ENCODE data around the gene CLDN1. TPM values are rescaled to one million over a fixed set of nuclear protein-coding genes. Genes with fewer than 3 reads are reported as not detected.

The CLDN1 gene
- total RNA-seq, 1 donor from 2014 or later = not detected

DNA sequence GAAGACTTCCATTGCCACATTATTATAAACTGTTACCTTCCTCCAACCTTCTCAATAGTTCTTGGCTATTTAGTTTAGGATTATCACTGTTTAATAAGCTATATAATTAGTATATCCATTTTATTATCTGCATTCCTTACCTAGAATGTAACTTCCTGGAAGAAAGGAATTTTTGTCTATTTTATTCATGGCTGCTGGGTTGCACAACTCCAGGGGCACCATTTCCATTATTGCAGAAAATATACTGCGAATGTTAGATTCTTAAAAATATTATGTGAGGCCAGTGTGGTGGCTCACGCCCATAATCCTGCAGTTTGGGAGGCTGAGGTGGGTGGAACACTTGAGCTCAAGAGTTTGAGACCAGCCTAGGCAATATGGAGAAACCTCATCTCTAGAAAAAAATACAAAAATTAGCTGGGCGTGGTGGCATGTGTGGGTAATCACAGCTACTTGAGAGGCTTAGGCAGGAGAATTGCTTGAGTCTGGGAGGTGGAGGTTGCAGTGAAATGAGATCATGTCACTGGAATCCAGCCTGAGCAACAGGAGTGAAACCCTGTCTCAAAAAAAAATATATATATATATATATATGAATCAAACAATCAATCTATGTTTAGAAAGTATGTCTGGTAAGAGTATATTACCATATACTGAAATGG is 19.9 kb downstream of the CLDN1 start:
- H3K9me3 Mint-ChIP-seq (ENCODE audit: unreplicated experiment) = no peaks in the 10 kb centered on the region
- no peak for DNase-seq
- no peaks in the 10 kb centered on the region for H3K36me3 Mint-ChIP-seq (ENCODE audit: unreplicated experiment)
- H3K27ac Mint-ChIP-seq (ENCODE audit: unreplicated experiment) = no peak overlapping the region
- H3K4me3 Mint-ChIP-seq (ENCODE audit: unreplicated experiment) = no peak overlapping the region
- TF ChIP-seq, protein P1, sequence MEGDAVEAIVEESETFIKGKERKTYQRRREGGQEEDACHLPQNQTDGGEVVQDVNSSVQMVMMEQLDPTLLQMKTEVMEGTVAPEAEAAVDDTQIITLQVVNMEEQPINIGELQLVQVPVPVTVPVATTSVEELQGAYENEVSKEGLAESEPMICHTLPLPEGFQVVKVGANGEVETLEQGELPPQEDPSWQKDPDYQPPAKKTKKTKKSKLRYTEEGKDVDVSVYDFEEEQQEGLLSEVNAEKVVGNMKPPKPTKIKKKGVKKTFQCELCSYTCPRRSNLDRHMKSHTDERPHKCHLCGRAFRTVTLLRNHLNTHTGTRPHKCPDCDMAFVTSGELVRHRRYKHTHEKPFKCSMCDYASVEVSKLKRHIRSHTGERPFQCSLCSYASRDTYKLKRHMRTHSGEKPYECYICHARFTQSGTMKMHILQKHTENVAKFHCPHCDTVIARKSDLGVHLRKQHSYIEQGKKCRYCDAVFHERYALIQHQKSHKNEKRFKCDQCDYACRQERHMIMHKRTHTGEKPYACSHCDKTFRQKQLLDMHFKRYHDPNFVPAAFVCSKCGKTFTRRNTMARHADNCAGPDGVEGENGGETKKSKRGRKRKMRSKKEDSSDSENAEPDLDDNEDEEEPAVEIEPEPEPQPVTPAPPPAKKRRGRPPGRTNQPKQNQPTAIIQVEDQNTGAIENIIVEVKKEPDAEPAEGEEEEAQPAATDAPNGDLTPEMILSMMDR (IDR thresholded peaks at IDR 0.05; ENCODE audit: partially characterized antibody, unreplicated experiment) = no peak
- no peaks in the 10 kb centered on the region for H3K27me3 Mint-ChIP-seq (ENCODE audit: unreplicated experiment)
- H3K4me1 Mint-ChIP-seq (ENCODE audit: low read depth, unreplicated experiment) = no peaks in the 10 kb centered on the region

DNA sequence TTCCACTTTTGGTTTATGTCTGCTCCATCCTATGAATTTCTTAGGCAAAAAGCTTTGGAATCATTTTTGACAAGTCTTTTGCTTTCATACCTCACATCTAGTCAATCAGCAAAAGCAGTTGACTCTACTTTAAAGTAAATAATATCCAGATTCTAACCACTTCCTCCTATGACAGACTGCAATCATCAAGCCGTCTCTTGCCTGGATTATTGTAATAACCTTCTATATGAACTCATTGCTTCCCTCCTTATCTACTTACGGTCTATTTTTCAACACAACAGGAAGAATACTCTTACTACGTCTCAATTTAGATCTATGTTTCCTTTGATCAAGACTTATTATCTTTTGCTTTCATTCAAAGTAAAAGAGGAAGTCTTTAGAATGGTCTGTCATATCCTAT is 20.7 kb downstream of the CLDN1 start:
- Mint-ChIP-seq H3K36me3 (ENCODE audit: unreplicated experiment) (no peaks in the 10 kb centered on the region), H3K4me1 (ENCODE audit: low read depth, unreplicated experiment) (no peaks in the 10 kb centered on the region), H3K27me3 (ENCODE audit: unreplicated experiment) (no peaks in the 10 kb centered on the region), H3K9me3 (ENCODE audit: unreplicated experiment) (no peaks in the 10 kb centered on the region), H3K4me3 (ENCODE audit: unreplicated experiment) (no peak overlapping the region), H3K27ac (ENCODE audit: unreplicated experiment) (no peak overlapping the region)
- TF ChIP-seq, protein P1 (IDR thresholded peaks at IDR 0.05; ENCODE audit: partially characterized antibody, unreplicated experiment) = no peak
- DNase-seq = no peak

DNA sequence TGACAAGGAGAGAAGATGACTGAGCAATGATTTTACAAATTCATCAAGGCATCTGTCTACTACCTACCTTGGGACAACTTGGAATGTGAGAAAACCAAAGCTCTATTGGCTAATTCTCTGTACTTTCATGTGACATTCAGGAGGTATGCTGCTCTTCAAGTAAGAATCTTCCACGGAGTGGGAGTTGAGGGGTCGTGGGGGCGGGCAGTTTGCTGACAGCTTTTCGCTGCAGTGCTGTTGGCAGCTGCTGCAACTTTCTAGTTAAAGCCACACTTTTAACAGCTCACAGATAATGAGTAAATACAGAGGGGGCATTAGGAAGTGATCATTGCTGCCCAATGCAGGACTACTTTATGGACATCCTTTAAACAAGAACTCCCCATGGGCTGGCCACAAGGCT is 22.3 kb downstream of the CLDN1 start:
- Mint-ChIP-seq H3K4me1 (ENCODE audit: low read depth, unreplicated experiment) (no peaks in the 10 kb centered on the region), H3K9me3 (ENCODE audit: unreplicated experiment) (no peaks in the 10 kb centered on the region), H3K27me3 (ENCODE audit: unreplicated experiment) (no peaks in the 10 kb centered on the region), H3K4me3 (ENCODE audit: unreplicated experiment) (no peak overlapping the region), H3K36me3 (ENCODE audit: unreplicated experiment) (no peaks in the 10 kb centered on the region), H3K27ac (ENCODE audit: unreplicated experiment) (no peak overlapping the region)
- no peak for DNase-seq
- TF ChIP-seq, protein P1 (IDR thresholded peaks at IDR 0.05; ENCODE audit: partially characterized antibody, unreplicated experiment) = no peak

DNA sequence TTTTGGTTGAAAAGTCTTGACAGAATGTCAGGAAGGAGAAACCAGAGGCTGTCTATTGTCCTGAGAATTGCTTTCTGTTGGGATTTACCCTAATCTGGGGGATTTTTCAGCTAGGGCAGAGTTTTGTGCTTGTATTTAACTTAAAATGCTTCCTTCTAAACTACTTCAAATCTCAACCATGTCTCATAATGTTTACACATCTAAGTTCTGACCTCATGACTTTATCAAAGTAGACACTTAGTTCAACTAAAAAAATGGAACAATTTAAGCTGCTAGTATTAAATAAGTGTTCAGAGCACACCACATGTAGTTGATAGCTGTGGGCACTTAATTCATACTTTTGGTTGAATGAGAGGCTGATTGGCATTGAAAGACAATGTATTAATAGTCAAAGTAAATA is 28.2 kb downstream of the CLDN1 start:
- Mint-ChIP-seq H3K27ac (ENCODE audit: unreplicated experiment) (no peak overlapping the region), H3K9me3 (ENCODE audit: unreplicated experiment) (no peaks in the 10 kb centered on the region), H3K36me3 (ENCODE audit: unreplicated experiment) (peaks cover 11% of the 10 kb centered on the region), H3K27me3 (ENCODE audit: unreplicated experiment) (no peaks in the 10 kb centered on the region), H3K4me1 (ENCODE audit: low read depth, unreplicated experiment) (no peaks in the 10 kb centered on the region), H3K4me3 (ENCODE audit: unreplicated experiment) (no peak overlapping the region)
- no peak for DNase-seq
- TF ChIP-seq, protein P1 (IDR thresholded peaks at IDR 0.05; ENCODE audit: partially characterized antibody, unreplicated experiment) = no peak

DNA sequence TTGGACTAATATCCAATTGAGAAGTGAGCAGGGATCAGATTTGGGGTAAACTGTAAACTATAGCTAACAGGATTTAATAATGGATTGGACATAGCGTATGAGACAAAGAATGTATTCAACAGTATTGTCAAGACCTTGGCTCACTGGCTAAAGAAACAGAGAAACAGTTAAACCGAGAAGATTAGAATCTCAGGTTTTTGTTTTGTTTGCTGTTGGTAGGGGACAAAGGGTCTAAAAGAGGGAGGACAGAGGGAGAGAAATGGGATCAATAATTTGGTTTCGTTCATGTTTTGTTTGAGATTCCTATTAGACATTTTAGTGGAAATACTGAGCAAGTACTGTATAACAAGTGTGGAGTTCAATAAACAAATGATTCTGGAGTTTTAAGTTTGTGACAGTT is 28.6 kb downstream of the CLDN1 start:
- no peaks in the 10 kb centered on the region for H3K4me1 Mint-ChIP-seq (ENCODE audit: low read depth, unreplicated experiment)
- no peak overlapping the region for H3K4me3 Mint-ChIP-seq (ENCODE audit: unreplicated experiment)
- TF ChIP-seq, protein P1 (IDR thresholded peaks at IDR 0.05; ENCODE audit: partially characterized antibody, unreplicated experiment) = no peak
- no peak overlapping the region for H3K27ac Mint-ChIP-seq (ENCODE audit: unreplicated experiment)
- no peak for DNase-seq
- no peaks in the 10 kb centered on the region for H3K9me3 Mint-ChIP-seq (ENCODE audit: unreplicated experiment)
- peaks cover 11% of the 10 kb centered on the region for H3K36me3 Mint-ChIP-seq (ENCODE audit: unreplicated experiment)
- peaks cover 1% of the 10 kb centered on the region for H3K27me3 Mint-ChIP-seq (ENCODE audit: unreplicated experiment)
